Nephron (organoid): ENCODE data around the gene CD63.

ENCODE experiments used
- H3K27ac Mint-ChIP-seq, 3 experiments: 2 replicates each; pipeline ENCODE4 v1.8.0; 2020; ENCODE audit warnings: mixed read lengths in 3 of 3, mild to moderate bottlenecking in 2 of 3, moderate library complexity in 1 of 3
- H3K27me3 Mint-ChIP-seq: 2 replicates; pipeline ENCODE4 v1.8.0; 2021; ENCODE audit warnings: low read depth, mild to moderate bottlenecking, moderate library complexity, mixed read lengths
- H3K36me3 Mint-ChIP-seq: 2 replicates; pipeline ENCODE4 v1.8.0; 2020; ENCODE audit warnings: low read depth, mixed read lengths
- H3K4me1 Mint-ChIP-seq: 2 replicates; pipeline ENCODE4 v1.8.0; 2020; ENCODE audit warnings: mixed read lengths
- H3K4me3 Mint-ChIP-seq, 3 experiments: 2 replicates each; pipeline ENCODE4 v1.8.0; 2020; ENCODE audit warnings: mild to moderate bottlenecking in 3 of 3, mixed read lengths in 3 of 3, moderate library complexity in 2 of 3
- H3K9me3 Mint-ChIP-seq: 2 replicates; pipeline ENCODE4 v1.8.0; 2020; ENCODE audit warnings: mixed read lengths
- TF ChIP-seq, protein P1 (sequence below), 3 experiments: fragments of 200-600 bp; sonication (generic); IDR thresholded peaks; one replicate each; pipeline ENCODE4 v1.5.0; 2021; ENCODE audit warnings: antibody characterized with exemption in 3 of 3; ENCODE audit not compliant: unreplicated experiment in 3 of 3

CD63 gene

DNA sequence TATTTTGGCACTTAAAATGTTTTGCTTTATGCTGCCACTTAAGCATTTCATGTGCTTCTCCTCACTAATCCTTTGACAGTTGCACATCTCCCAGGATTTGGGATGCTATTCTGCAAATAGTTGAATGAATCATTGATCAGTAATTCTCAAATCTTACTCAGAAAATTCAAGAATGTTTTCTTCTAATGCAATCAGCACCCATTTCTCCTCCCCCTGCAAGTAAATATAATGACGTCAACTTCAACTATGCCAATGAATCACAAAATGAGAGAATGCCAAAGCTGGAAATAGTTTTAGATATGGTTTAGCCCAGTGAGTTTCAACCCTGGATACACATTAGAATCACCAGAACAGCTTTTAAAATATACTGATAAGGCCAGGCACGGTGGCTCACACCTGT, 15.1 kb downstream of the CD63 start:
- TF ChIP-seq, protein P1, sequence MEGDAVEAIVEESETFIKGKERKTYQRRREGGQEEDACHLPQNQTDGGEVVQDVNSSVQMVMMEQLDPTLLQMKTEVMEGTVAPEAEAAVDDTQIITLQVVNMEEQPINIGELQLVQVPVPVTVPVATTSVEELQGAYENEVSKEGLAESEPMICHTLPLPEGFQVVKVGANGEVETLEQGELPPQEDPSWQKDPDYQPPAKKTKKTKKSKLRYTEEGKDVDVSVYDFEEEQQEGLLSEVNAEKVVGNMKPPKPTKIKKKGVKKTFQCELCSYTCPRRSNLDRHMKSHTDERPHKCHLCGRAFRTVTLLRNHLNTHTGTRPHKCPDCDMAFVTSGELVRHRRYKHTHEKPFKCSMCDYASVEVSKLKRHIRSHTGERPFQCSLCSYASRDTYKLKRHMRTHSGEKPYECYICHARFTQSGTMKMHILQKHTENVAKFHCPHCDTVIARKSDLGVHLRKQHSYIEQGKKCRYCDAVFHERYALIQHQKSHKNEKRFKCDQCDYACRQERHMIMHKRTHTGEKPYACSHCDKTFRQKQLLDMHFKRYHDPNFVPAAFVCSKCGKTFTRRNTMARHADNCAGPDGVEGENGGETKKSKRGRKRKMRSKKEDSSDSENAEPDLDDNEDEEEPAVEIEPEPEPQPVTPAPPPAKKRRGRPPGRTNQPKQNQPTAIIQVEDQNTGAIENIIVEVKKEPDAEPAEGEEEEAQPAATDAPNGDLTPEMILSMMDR (IDR thresholded peaks at IDR 0.05; ENCODE audit: unreplicated experiment in 3 of 3) = no peak

DNA sequence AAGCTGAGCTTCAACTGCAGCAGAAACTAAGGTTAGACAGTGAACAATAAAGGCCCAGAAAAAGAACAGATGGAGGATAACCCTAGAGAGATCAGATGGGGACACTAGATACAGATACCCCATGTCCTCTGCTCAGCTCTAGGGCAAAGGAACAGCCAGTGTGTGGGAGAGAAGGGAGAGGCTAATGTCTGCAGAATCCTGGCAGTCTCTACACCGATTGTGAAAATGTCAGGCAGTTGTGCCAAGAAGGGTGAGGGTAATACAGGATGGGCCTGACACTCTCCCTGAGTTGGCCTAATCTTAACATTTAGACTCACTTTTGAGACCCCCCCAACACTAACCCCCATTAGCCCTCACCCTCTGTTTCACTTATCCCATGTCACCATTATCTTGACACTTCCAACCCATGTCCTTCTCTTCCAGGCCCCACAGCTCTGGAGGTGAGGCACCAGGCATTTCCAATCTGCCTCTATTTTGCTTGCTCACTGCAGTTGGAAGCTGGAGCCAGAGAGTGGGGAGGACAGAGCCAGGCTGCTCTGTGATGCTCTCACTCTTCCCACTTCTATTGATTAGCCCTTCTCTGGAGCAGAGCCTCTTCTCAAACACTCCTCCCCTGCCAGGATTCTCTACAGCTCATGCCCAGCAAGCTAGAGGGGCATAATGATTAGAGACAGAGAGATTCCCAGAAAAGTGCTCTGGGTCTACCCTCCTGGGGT, 16.0 kb downstream of the CD63 start:
- no peaks in the 10 kb centered on the region for H3K36me3 Mint-ChIP-seq
- TF ChIP-seq, protein P1 (IDR thresholded peaks at IDR 0.05; ENCODE audit: unreplicated experiment in 3 of 3) = no peak
- peak overlapping the region; percentile 1 to 75 (median 75) for H3K4me3 Mint-ChIP-seq
- H3K4me1 Mint-ChIP-seq = peaks cover 63% of the 10 kb centered on the region
- peak overlapping the region; percentile 89 to 92 (median 89) for H3K27ac Mint-ChIP-seq
- H3K9me3 Mint-ChIP-seq = no peaks in the 10 kb centered on the region
- peaks cover 31% of the 10 kb centered on the region for H3K27me3 Mint-ChIP-seq

More for the DNA sequence above, 15.1 kb downstream of the CD63 start:
- Mint-ChIP-seq H3K4me3 (peak overlapping the region; percentile 40 to 62 (median 47)), H3K36me3 (no peaks in the 10 kb centered on the region), H3K9me3 (no peaks in the 10 kb centered on the region), H3K4me1 (peaks cover 63% of the 10 kb centered on the region), H3K27me3 (peaks cover 24% of the 10 kb centered on the region), H3K27ac (peak overlapping the region in 1 of 3 experiments; percentile 13)

DNA sequence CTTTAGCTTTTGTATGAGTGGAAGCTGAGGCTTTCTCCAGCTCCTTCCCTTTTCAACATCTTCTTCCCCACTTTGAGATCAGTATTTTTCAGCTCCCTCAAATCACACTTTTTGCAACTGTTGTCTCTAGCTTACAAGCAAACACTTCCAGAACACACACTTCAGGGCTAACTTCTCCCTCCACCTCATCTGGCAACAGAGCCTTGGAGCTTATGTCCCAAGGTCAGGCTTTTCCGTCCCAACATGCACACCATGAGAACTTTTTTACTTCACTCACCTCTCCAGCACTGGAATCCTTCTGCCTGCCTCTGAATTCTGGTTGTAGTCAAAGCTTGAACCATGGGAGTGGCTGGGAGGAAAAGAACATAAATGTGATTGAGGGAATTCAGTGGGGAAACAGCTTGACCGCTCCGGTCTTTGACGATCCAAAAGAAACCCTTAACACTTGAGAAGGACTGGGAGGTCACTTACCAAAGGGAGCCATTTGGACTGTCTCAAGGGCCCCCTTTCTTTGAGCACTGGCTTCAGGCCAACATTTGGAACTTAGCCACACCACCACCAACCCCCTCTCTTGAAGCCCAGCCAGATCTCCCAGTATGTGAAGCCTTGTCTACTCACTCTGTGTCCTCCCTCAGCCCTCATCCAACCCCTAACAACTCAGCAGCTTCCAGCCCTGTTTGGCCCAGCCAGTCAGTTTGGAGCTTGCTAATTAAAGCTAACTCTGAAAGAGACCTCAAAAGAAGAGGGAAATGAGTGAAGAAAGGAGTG, 16.8 kb downstream of the CD63 start:
- H3K36me3 Mint-ChIP-seq = no peaks in the 10 kb centered on the region
- peaks cover 33% of the 10 kb centered on the region for H3K27me3 Mint-ChIP-seq
- peak overlapping the region; percentile 26 to 75 (median 75) for H3K4me3 Mint-ChIP-seq
- no peaks in the 10 kb centered on the region for H3K9me3 Mint-ChIP-seq
- peaks cover 58% of the 10 kb centered on the region for H3K4me1 Mint-ChIP-seq
- TF ChIP-seq, protein P1 (IDR thresholded peaks at IDR 0.05; ENCODE audit: unreplicated experiment in 3 of 3) = no peak
- peak overlapping the region; percentile 89 to 92 (median 89) for H3K27ac Mint-ChIP-seq

DNA sequence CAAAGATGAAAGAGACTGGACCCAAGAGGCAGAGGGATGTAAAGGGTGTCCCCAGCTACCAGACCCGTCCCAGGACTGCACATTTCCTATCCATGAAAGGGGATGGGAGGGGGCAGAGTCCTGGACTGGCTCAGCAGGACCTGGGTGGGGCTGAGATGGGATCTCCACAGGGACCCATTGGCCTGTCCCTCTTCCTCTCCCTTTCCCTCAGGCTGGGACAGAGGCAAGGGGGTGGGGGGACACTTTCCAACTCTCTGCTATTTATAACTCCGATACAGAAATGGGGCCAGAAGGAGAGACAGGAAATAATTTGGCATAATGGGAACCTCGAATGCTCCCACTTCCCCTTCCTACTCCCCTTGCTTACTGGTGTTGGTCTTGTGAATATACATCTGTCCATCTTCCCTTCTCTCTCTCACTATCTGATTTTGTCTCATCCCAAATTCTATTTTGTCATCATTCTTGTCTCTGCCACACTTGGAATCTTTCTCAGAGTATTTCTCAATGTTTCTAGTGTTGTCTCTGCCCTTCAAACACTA, 20.0 kb downstream of the CD63 start:
- Mint-ChIP-seq H3K4me3 (peak overlapping the region; percentile 59 to 87 (median 82)), H3K36me3 (no peaks in the 10 kb centered on the region), H3K4me1 (peaks cover 75% of the 10 kb centered on the region), H3K9me3 (no peaks in the 10 kb centered on the region), H3K27ac (peak overlapping the region in 2 of 3 experiments; percentile 19 to 50), H3K27me3 (peaks cover 41% of the 10 kb centered on the region)
- TF ChIP-seq, protein P1 (IDR thresholded peaks at IDR 0.05; ENCODE audit: unreplicated experiment in 3 of 3) = no peak

DNA sequence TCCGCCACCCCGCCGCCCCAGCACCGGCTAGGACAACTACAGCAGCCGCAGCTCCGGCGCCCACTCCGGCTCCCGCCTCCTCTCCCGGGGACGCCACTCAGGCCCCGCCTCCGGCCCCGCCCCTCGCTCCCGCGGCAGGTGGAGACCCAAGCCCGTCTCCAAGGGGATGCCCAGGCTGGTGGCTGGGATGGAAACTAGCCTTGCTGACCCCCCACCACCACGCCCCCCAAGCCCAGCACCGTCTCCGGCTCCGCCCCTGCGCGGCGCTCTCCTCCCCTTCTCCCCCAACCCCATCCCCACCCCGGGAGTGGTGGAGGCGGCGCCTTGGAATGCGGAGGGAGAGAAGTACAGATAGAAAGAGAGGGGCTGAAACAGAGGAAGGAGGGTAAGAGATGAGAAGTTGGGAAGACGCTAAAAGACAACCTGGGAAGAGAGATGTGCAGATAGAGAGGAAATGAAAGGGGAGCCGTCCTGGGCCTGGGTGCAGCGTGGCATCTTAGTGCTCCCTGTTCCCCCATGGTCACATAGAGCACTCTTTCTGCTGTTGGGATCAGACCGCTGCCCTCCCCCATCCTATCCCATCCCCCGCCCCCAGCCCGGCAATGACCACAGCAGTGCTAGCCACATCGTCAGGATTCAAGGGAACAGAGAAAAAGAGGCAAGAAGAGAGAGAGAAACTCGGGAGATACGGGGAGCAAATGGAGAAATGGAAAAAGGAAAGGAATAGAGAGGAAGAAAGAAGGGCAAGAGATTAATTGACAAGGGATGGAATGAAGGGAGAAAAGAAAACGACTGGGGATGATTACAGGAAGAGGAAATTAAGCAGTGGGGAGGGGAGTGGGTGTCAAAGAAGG, 20.7 kb downstream of the CD63 start, which contains the start of gene ITGA7:
TSS of gene ITGA7 (minus strand) at position 64 of the 854 bp plus-strand sequence. CDS start 222 bp downstream, outside the sequence.
- Mint-ChIP-seq H3K9me3 (no peaks in the 10 kb centered on the region), H3K4me1 (peaks cover 79% of the 10 kb centered on the region), H3K27me3 (peaks cover 41% of the 10 kb centered on the region), H3K4me3 (peak within 1 kb of the TSS; percentile 82 to 90 (median 90)), H3K36me3 (no peaks in the 10 kb centered on the region), H3K27ac (peak within 1 kb of the TSS in 2 of 3 experiments; percentile 44 to 89)
- TF ChIP-seq, protein P1 (IDR thresholded peaks at IDR 0.05; ENCODE audit: unreplicated experiment in 3 of 3) = no peak
